Suprapubic skin (tissue), 4 donors: ENCODE measurements around the gene MAMLD1. TPM values are rescaled to one million over a fixed set of nuclear protein-coding genes. Genes with fewer than 3 reads are reported as not detected.

Experiments
- DNase-seq, 2 donors: peaks; one replicate each; pipeline ENCODE4 v3.0.0-alpha.2; 2019; ENCODE audit warnings: low spot score in 2 of 2
- H3K27ac ChIP-seq: fragments of 200-600 bp; sonication (generic); one replicate; pipeline ENCODE4 v1.5.1; 2019
- H3K27me3 ChIP-seq: fragments of 200-600 bp; sonication (generic); one replicate; pipeline ENCODE4 v1.5.1; 2019
- H3K36me3 ChIP-seq: fragments of 200-600 bp; sonication (generic); one replicate; pipeline ENCODE4 v1.5.1; 2019
- H3K4me1 ChIP-seq: fragments of 200-600 bp; sonication (generic); one replicate; pipeline ENCODE4 v1.5.1; 2019
- H3K4me3 ChIP-seq: fragments of 200-600 bp; sonication (generic); one replicate; pipeline ENCODE4 v1.5.1; 2019; ENCODE audit warnings: mild to moderate bottlenecking
- H3K9me3 ChIP-seq: fragments of 200-600 bp; sonication (generic); one replicate; pipeline ENCODE4 v1.5.1; 2019
- EP300 ChIP-seq: sonication (generic); formaldehyde crosslinking; IDR thresholded peaks from one replicate; pipeline ENCODE4 v1.6.1; 2017; ENCODE audit warnings: antibody characterized with exemption
- POLR2A ChIP-seq, 2 donors: fragments of 450-650 bp; IDR thresholded peaks; one replicate each; pipeline ENCODE4 v1.6.1; 2017; ENCODE audit warnings: antibody characterized with exemption in 2 of 2, mild to moderate bottlenecking in 2 of 2, moderate library complexity in 2 of 2
- POLR2AphosphoS5 ChIP-seq, 3 donors: sonication (generic); formaldehyde crosslinking; IDR thresholded peaks; one replicate each; pipeline ENCODE4 v1.6.1; 2017; ENCODE audit warnings: antibody characterized with exemption in 3 of 3
- WGBS: methylation state at CpG from one replicate; pipeline ENCODE4 v1.1.5; 2018; 5-methylcytosine and 5-hydroxymethylcytosine counted together
- total RNA-seq, 4 donors: library from RNA; depleted of rRNA; stranded (reverse); fragments of >200 nt; gene quantifications; one replicate each; pipeline ENCODE4 v1.1.0, GENCODE V29; 2016
- TF ChIP-seq, protein P1 (sequence below), 2 donors: fragments of 200-600 bp in 1 of 2; fragments of 450-650 bp in 1 of 2; sonication (generic) in 1 of 2; IDR thresholded peaks; one replicate each; pipeline ENCODE4 v1.5.1; 2016 to 2019; ENCODE audit warnings: antibody characterized with exemption in 2 of 2, mild to moderate bottlenecking in 1 of 2, moderate library complexity in 1 of 2

The MAMLD1 gene
- total RNA-seq, 4 donors from 2014 or later: 0.68 to 4.5 (median 3.4) TPM

DNA sequence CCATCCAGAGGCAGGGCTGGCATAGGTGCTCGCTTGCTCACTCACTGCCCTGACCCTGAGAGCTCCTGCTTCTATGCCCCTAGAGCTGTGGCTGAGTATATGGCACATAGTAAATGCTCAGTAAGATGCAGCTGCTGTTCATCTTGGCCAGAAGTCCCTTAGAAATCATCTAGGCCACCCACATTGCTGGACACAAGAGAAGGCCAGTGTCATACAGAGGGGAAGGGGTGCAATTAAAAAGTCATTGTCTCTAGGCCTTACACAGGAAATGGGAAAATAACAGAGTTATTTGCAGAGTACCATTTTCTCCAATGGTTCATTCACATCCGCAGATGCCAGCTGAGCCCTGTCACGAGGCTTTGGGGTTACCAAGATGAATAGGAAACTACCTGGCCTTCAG lies 88.8 kb downstream of the MAMLD1 start:
- Histone ChIP-seq H3K9me3 (no peaks in the 10 kb centered on the region), H3K4me1 (no peaks in the 10 kb centered on the region), H3K4me3 (no peak overlapping the region), H3K36me3 (no peaks in the 10 kb centered on the region), H3K27ac (no peak overlapping the region), H3K27me3 (no peaks in the 10 kb centered on the region)
- WGBS: 72% methylated on average over 3 of the region's 3 CpGs
- no peak for DNase-seq
- TF ChIP-seq POLR2A (IDR thresholded peaks at IDR 0.05) (no peak), EP300 (no peak), POLR2AphosphoS5 (IDR thresholded peaks at IDR 0.05) (no peak)
- TF ChIP-seq, protein P1, sequence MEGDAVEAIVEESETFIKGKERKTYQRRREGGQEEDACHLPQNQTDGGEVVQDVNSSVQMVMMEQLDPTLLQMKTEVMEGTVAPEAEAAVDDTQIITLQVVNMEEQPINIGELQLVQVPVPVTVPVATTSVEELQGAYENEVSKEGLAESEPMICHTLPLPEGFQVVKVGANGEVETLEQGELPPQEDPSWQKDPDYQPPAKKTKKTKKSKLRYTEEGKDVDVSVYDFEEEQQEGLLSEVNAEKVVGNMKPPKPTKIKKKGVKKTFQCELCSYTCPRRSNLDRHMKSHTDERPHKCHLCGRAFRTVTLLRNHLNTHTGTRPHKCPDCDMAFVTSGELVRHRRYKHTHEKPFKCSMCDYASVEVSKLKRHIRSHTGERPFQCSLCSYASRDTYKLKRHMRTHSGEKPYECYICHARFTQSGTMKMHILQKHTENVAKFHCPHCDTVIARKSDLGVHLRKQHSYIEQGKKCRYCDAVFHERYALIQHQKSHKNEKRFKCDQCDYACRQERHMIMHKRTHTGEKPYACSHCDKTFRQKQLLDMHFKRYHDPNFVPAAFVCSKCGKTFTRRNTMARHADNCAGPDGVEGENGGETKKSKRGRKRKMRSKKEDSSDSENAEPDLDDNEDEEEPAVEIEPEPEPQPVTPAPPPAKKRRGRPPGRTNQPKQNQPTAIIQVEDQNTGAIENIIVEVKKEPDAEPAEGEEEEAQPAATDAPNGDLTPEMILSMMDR (IDR thresholded peaks at IDR 0.05): no peak

DNA sequence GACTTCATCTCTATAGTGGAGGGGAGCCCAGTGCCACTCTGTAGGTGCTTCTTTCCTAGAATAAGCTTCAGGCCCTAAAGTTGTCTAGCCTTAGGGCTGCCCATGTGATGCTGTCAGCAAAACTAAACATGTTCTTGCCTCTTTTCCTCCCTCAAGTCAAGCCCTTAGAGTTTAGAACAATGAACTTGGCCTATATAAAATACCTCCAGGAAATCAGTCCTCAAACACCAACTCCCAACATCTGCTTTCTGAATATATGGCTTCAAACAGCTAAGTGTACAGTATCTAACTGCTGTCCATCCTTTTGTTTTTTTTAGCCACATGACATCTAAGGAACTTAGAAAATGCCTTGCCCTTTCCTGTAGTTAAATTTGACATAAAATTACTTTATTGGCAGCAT lies 91.0 kb downstream of the MAMLD1 start:
- H3K36me3 ChIP-seq: no peaks in the 10 kb centered on the region
- no peaks in the 10 kb centered on the region for H3K9me3 ChIP-seq
- H3K4me1 ChIP-seq: no peaks in the 10 kb centered on the region
- H3K27me3 ChIP-seq: no peaks in the 10 kb centered on the region
- H3K4me3 ChIP-seq: no peak overlapping the region
- DNase-seq: no peak
- TF ChIP-seq POLR2A (IDR thresholded peaks at IDR 0.05): no peak
- no peak for TF ChIP-seq EP300
- TF ChIP-seq, protein P1 (IDR thresholded peaks at IDR 0.05): no peak
- no peak for TF ChIP-seq POLR2AphosphoS5 (IDR thresholded peaks at IDR 0.05)
- H3K27ac ChIP-seq: no peak overlapping the region

DNA sequence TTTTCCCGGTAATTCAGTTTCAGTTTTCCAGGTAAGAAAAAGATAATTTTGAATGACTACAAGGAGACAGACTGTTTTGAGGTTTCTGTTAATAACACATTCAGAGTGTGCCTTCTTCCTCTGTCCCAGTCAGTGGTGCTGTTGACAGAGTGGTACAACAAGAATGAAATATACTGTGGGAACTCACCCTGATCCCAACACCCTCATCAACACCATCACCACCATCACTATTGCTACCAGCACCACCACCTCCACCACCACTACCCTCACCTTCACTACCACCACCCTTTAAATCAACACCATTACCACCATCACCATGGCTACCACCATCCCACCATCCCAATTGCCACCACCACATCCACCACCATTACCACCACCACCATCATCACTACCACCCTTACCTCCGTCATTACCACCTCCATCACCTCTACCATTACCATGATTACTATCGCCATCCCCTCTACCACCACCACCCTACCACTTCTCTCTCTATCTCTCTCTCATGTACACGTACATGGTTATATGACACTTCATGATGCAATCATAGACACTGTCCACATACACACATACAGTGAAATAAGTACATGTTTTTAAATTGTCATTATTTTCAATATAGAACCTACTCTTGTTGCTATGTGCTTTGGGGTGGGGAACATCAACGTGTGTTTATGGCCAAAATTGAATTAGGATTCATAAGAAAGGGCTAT lies 91.5 kb downstream of the MAMLD1 start:
- TF ChIP-seq POLR2AphosphoS5 (IDR thresholded peaks at IDR 0.05) (no peak), POLR2A (IDR thresholded peaks at IDR 0.05) (no peak), EP300 (no peak)
- TF ChIP-seq, protein P1 (IDR thresholded peaks at IDR 0.05): no peak
- no peak overlapping the region for H3K27ac ChIP-seq
- no peaks in the 10 kb centered on the region for H3K9me3 ChIP-seq
- H3K4me1 ChIP-seq: no peaks in the 10 kb centered on the region
- 84% methylated on average over 5 of the region's 5 CpGs for WGBS
- DNase-seq: no peak
- H3K4me3 ChIP-seq: no peak overlapping the region
- H3K36me3 ChIP-seq: no peaks in the 10 kb centered on the region
- H3K27me3 ChIP-seq: no peaks in the 10 kb centered on the region

DNA sequence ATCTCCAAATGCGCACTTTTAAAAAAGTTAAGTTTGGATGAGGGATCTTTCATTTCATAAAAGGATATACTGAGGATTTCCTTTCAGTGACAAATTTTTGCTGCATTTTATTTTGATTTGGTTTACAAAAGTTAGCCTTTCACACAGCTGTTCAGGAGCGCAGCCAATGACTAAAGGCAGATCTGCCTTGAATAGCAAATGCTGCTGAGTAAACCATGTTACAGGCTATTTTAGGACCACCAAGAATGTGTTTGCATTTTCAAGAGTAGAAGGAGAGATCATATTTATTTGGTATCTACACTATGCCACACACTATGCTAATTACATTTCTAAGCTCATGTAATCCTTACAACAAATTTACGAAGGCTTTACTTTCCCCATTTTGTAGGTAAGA lies 92.1 kb downstream of the MAMLD1 start:
- no peaks in the 10 kb centered on the region for H3K27me3 ChIP-seq
- TF ChIP-seq POLR2AphosphoS5 (IDR thresholded peaks at IDR 0.05): no peak
- TF ChIP-seq POLR2A (IDR thresholded peaks at IDR 0.05): no peak
- TF ChIP-seq, protein P1 (IDR thresholded peaks at IDR 0.05): no peak
- TF ChIP-seq EP300: no peak
- H3K36me3 ChIP-seq: no peaks in the 10 kb centered on the region
- no peaks in the 10 kb centered on the region for H3K4me1 ChIP-seq
- H3K9me3 ChIP-seq: no peaks in the 10 kb centered on the region
- no peak overlapping the region for H3K27ac ChIP-seq
- H3K4me3 ChIP-seq: no peak overlapping the region
- DNase-seq: no peak
- 91% methylated on average over 3 of the region's 3 CpGs for WGBS

DNA sequence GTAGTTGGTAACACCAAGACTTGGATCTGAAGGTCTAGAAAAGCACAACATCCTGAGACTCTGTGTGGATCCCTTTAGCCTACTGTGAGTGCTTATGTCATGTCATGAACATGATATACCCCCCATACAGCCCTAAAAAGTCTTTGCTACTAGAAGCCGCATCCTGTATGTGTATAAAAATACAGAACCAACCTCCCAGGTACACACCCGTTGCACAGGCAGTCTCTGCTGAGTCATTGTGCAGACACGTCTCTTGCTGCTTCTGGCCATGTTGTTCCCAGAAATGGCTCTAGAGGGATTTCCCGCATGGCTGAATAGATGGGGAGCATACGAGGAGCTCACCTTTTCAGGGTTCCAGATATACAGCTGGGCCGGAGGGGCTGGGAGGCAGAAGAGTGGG lies 93.3 kb downstream of the MAMLD1 start:
- 49% methylated on average over 6 of the region's 6 CpGs for WGBS
- Histone ChIP-seq H3K4me1 (no peaks in the 10 kb centered on the region), H3K27me3 (no peaks in the 10 kb centered on the region), H3K4me3 (no peak overlapping the region), H3K36me3 (no peaks in the 10 kb centered on the region), H3K9me3 (no peaks in the 10 kb centered on the region), H3K27ac (no peak overlapping the region)
- TF ChIP-seq EP300 (no peak), POLR2AphosphoS5 (IDR thresholded peaks at IDR 0.05) (no peak), POLR2A (IDR thresholded peaks at IDR 0.05) (no peak)
- TF ChIP-seq, protein P1 (IDR thresholded peaks at IDR 0.05): no peak
- DNase-seq: no peak
